Ovary (tissue), 3 donors: ENCODE measurements around the gene CD36.

ENCODE experiments used
- CTCF ChIP-seq, 3 donors: fragments of 450-650 bp in 2 of 3; fragments of 200-600 bp in 1 of 3; IDR thresholded peaks; one replicate each; pipeline versions ENCODE4 v1.5.1 to v1.8.0; 2016 to 2022; ENCODE audit warnings: antibody characterized with exemption in 3 of 3, mild to moderate bottlenecking in 1 of 3
- POLR2A ChIP-seq: fragments of 450-650 bp; IDR thresholded peaks from one replicate; pipeline ENCODE4 v1.6.1; 2017; ENCODE audit warnings: antibody characterized with exemption, mild to moderate bottlenecking, moderate library complexity
- donor health status: DM: no; HTN: no; CAD: no.

DNA sequence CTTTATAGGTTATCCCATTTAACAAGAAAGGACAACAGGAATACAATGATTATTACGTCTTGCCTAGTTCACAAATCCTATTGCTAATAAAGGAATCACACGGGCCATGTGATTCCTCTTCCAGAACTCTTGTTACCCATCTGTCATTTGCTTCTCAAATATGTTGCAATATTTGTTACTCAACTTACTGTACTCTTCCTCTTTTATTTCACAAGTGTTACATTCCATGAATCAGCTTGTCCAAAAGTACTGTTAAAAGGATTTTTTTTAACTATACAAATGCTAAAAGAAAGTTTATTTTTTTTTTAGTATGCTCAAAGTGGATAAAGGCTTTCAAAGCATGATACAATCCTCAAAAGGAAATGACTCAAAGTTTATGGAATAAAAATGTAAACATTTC is 3.9 kb upstream of the CD36 start:
- no peak for TF ChIP-seq POLR2A
- TF ChIP-seq CTCF (IDR thresholded peaks at IDR 0.05) = no peak
